HG03354 (cell line): ENCODE results near the gene FGF22.
"Not testable (repeated sequence)": the region's sequence is repeated elsewhere in the genome, so short reads cannot be mapped to it uniquely, and the experiment has no call there.

Experiments used
- ATAC-seq: cut with Tn5 transposase; IDR thresholded peaks from one replicate; pipeline ENCODE4 v1.9.1; 2021; ENCODE audit warnings: mild to moderate bottlenecking; ENCODE audit not compliant: unreplicated experiment, poor library complexity, severe bottlenecking

Gene FGF22

DNA sequence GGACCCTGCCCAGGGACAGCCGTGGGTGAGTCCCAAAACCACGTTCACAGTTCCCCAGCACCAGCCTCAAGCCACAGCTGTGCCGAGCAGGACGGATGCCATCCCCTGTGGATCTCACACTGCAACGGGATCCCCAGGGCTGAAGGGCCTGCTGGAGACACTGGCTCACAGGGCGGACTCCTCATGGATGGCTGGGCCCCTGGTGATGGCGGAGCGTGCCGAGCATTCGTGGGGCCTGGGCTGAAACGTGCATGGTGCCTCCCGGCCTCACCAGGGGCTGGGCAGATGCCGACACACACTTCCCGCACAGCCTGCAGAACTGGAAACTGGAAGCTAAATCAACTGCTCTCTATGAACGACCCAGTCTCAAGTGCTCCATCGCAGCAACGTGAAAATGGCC is 13.7 kb downstream of the FGF22 start:
- no peak for ATAC-seq

GRCh38 chr19:655691-656090 is 16.0 kb downstream of the FGF22 start:
- no peak for ATAC-seq

DNA sequence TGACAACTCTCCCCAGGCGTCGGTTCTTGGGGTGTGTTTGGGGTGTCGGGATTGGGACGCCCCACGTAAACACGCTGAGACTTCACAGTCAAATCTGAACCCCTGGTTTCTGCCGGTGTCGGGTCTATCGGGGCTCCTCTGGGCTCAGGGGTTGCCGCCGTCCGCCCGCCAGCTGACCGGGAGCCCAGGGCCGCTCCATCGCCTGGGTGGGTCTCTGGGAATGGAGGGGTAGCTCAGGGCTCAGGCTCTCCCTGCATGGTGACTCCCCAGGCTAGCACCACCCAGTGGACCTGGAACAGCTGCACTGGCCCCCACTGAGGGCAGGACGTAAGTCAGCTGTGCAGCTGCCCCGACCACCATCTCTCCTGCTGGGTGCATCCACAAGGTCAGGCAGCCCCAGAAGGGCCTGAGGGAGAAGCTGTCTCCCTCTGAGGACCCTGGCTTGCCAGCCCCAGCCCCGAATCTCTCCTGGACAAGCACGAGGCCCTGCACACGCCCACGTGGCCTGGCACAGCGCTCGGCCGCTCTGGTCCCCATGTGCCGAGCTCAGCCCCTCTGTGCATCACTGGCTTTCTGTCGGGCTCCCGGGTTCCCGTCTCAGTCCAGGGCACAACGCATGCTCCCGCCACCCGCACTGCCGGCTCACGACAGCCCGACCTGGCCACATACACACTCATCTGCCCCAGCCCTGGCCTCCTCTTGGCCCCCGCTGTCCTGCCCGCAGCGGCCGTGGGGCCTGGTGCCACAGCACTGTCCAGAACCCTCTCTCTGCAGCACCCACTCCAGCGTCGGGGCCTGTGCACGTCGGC is 17.3 kb downstream of the FGF22 start:
- no peak for ATAC-seq

- ATAC-seq, result no peak
Observed at GRCh38 chr19:657611-658010, 17.9 kb downstream of the FGF22 start.

DNA sequence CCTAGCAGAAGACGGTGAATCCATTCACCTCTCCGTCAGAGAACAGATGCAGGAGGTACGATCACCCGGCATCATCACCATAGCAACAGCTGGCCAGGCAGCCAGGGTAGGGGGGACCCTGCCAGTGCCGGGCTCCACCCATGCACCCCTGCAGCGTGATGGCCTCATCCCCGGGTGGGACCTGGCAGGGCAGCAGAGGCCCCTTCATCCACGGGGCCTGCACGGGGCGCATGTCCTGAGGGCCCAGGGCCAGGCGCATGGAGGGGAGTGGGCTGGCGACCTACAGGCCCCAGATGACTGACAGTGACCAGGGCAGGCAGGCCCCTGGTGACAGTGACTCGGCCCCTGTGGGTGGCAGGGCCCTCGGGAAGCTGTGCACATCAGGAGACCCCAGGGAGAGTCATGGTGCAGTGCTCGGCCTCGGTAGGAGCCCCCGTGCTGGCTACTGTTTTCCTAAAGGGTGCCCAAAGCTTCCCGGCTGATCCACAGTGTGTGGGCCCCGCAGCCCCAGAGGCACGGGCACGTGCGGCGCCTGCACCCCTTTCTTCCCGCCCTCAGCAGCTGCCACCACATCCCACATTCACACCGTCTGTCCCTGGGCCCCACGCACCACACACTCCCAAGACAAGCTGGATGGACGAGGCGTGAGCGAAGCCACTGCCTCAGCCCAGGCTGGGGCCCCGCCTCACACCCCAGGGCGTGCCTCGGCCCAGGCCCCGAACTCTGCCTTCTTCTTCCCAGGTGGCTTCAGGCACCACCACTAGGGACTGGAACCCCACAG is 18.6 kb downstream of the FGF22 start:
- no peak for ATAC-seq

- no peak for ATAC-seq
Observed at GRCh38 chr19:658916-659839, 19.5 kb downstream of the FGF22 start.

DNA sequence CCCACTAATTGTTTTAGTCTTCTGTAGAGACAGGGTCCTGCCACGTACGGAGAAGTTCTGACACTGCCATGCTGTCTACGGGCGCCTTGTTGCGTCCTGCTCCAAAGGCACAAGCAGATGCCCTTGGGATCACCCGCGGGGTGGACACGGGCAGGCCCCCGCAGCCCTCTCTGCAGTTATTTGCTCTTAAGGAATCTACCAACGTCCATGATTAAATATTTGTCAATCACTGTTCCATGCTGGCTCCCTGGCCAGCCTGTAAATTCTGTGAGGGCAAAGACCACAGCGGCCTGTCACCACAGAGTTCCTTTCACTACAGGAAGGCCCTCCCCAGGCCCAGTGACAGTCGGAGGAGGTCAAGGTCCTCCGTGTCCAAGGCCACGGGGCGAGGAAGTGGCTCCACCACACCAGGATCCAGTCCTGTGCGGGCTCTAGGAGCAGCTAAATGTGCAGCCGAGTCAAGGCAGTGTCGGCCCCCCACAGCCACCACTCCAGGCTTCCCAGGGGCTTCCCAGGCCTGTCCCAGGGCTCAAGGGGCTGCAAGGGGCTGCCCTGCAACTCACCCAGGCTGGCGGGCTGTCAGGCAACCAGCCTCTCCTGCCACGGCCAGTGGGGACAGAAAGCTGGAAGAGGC is 21.2 kb downstream of the FGF22 start:
- ATAC-seq, result no peak

DNA sequence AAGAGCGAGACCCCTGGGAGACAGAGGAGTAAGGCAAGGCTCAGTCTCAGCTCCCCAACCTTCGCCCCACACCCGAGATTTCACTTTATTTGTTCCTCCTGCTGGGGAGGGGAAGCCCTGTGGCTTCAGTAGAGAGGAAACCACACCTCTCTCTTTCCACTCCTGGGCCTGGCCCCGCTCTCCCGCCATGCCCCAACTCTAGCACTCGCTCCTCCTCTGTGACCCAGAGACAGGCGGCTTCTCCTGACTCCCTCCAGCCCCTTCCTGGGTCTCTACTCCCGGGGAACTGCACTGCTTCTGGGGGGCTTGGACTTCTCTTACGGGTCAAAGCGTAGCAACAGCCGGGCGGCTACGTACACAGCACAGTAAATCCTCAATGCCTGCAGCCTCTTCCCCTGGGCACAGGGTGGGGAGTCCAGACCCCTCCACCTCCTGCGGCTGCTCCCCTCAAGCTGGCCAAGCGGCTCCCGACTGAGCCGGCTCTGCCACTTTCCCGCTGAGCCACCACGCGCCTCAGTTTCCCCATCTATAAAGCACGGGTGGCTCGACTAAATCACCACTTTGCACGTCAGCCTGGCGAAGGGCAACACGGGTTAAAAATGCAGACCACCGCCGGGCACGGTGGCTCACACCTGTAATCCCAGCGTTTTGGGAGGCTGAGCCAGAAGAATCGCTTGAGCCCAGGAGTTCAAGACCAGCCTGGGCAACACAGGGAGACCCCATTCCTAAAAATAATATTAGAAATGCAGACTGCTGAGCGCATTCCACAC is 21.9 kb downstream of the FGF22 start:
- ATAC-seq, result no peak

GRCh38 chr19:662207-662961 is 22.7 kb downstream of the FGF22 start:
- ATAC-seq, result peak; percentile 20

DNA sequence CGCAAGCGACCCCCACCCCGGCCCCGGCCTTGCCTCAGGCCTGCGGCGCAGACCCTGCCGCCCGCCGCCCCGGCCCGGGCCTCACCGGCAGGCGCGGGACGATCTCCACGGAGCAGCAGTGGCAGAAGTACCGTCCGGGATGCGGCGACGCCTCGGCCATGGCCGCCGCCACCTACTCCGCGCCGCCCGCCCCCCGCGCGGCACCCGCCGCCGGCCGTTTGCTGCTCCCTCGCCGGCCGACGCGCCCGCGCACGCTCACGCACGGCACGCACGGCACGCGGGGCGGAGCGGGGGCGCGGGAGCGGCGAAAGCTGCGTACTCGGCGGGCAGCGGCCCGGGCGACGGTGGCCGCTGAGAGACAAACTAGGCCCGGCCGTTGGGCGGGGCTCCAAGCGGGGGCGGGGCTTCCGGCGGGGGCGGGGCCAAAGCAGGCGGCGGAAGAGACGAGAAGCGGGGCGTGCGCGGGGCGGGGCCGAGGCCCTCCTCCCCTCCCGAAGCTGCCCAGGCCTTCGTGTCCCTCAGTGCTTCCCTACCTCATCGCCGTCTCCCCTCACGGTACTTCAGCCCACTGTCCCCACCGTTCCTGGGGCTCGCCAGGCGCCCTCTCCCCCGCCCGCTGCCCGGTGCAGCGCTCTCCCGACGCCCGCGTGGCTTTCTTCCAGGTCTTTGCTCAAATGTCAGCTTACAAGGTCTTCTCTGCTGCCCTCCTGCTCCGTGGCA is 23.4 kb downstream of the FGF22 start, which contains the start of gene RNF126:
RNF126 (minus strand) TSS at position 253 of the 720 bp plus-strand sequence; CDS start at position 160, 93 bp downstream.
- ATAC-seq, result peak; percentile 64

GRCh38 chr19:663682-664117 is 24.0 kb downstream of the FGF22 start:
- ATAC-seq, result no peak

DNA sequence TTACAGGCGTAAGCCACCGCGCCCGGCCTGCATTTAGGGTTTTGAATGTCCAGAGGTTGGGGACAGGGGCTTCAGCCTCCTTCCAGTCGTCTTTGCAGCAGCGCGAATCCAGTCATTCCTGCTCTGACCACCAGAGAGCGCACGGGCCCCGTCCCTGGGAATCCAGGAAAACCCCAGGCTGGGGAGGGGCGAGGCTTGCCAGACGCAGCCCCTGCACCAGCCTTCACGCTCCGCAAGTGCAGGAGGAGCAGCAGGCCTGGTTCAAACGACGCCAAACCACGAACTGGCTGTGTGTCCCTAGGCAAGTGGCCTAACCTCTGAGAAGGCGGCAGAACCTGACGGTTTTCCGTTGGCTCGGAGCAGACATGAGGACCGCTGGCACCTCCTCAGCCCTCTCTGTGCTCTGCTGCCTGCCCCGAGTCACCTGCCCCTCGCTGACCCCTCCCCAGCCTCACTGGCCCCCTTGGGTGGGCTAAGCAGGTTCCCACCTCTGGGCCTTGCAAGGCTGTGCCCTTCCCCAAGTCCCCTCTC is 25.3 kb downstream of the FGF22 start:
- ATAC-seq, result no peak

DNA sequence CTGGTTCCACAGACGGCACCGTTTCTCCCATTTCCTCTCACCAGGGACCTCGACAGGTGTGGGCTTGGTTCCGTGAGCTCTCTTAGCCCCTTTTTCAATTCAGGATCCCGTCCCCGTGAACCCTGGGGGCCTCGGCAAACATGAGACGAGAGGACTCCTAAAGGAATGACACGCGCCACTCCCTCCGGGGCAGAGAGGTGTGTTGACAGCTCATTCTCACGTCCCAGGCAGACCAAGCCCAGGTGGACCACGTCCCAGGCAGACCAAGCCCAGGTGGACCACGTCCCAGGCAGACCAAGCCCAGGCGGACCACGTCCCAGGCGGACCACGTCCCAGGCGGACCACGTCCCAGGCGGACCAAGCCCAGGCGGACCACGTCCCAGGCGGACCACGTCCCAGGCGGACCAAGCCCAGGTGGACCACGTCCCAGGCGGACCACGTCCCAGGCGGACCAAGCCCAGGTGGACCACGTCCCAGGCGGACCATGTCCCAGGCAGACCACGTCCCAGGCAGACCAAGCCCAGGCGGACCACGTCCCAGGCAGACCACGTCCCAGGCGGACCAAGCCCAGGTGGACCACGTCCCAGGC is 27.4 kb downstream of the FGF22 start:
- ATAC-seq, result not testable (repeated sequence)

GRCh38 chr19:668675-669434 is 29.2 kb downstream of the FGF22 start:
- not testable (repeated sequence) for ATAC-seq

DNA sequence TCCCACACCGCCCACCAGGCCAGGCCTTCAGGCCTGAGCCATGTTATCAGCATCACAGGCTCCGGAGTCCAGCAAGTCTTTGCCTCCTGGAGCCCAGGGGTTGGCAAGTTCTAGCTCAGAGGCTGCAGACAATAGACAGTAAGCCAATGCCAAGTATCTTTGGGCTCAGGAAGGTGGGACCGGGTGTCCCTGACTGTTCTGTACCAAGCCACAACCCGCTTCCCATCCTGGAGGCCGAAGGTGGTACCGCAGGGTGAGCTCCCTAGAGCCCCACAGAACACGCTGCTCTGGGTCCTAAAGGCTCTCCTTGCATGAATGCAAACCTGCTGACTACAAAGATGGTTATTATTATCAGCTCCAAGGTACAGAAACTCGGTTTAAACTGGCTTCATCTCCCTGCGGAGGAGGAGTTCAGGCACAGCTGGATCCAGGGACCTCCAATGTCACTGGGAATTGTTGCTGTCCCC is 31.0 kb downstream of the FGF22 start:
- ATAC-seq, result no peak
